Neural cell (in vitro differentiated cells): ENCODE measurements around the gene HEPHL1. TPM values are rescaled to one million over a fixed set of nuclear protein-coding genes. Genes with fewer than 3 reads are reported as not detected.

Source experiments
- H2AFZ ChIP-seq: fragments of 200-600, 300-800 bp; sonication (generic), shearing (Covaris generic); 2 replicates; pipeline ENCODE4 v1.6.0; 2014; ENCODE audit warnings: low read depth, mild to moderate bottlenecking, antibody characterized with exemption, low read length, moderate library complexity
- H3F3A ChIP-seq: fragments of 200-600 bp; shearing (Covaris generic); 2 replicates; pipeline ENCODE4 v1.6.1; 2016; ENCODE audit warnings: mild to moderate bottlenecking, moderate library complexity, mixed read lengths, antibody characterized with exemption, low read length; ENCODE audit not compliant: insufficient read depth, poor library complexity, severe bottlenecking
- H3K27ac ChIP-seq: fragments of 200-600, 300-800 bp; sonication (generic), shearing (Covaris generic); 2 replicates; pipeline ENCODE4 v1.5.1; 2014; ENCODE audit warnings: mild to moderate bottlenecking, low read length, moderate library complexity
- H3K27me3 ChIP-seq: fragments of 300-800, 200-600 bp; sonication (generic), shearing (Covaris generic); 2 replicates; pipeline ENCODE4 v1.6.0; 2014; ENCODE audit warnings: mild to moderate bottlenecking, low read depth, low read length, moderate library complexity; ENCODE audit not compliant: insufficient read depth
- H3K36me3 ChIP-seq: fragments of 300-800, 200-600 bp; sonication (generic), shearing (Covaris generic); 2 replicates; pipeline ENCODE4 v1.5.1; 2014; ENCODE audit warnings: mild to moderate bottlenecking, antibody characterized with exemption, low read length, moderate library complexity; ENCODE audit not compliant: insufficient read depth
- H3K4me2 ChIP-seq: fragments of 300-800, 200-600 bp; sonication (generic), shearing (Covaris generic); 2 replicates; pipeline ENCODE4 v1.6.0; 2014; ENCODE audit warnings: mild to moderate bottlenecking, low read length
- H3K4me3 ChIP-seq: fragments of 300-800, 200-600 bp; sonication (generic), shearing (Covaris generic); 2 replicates; pipeline ENCODE4 v1.5.1; 2014; ENCODE audit warnings: mild to moderate bottlenecking, low read length, moderate library complexity
- H3K79me2 ChIP-seq: fragments of 200-600 bp; shearing (Covaris generic); replicated peaks from 2 replicates; pipeline ENCODE4 v1.6.0; 2014; ENCODE audit warnings: mild to moderate bottlenecking, low read length, moderate library complexity; ENCODE audit not compliant: insufficient read depth
- H3K9ac ChIP-seq: fragments of 300-800, 200-600 bp; sonication (generic), shearing (Covaris generic); 2 replicates; pipeline ENCODE4 v1.6.1; 2016; ENCODE audit warnings: mild to moderate bottlenecking, low read length, mixed read lengths
- H3K9me2 ChIP-seq: fragments of 200-600 bp; shearing (Covaris generic); 2 replicates; pipeline ENCODE4 v1.6.1; 2016; ENCODE audit warnings: mild to moderate bottlenecking, low read length, mixed read lengths; ENCODE audit not compliant: insufficient read depth
- H3K9me3 ChIP-seq: fragments of 200-600, 300-800 bp; sonication (generic), shearing (Covaris generic); 2 replicates; pipeline ENCODE4 v1.6.1; 2016; ENCODE audit warnings: mild to moderate bottlenecking, mixed run types, low read length, moderate library complexity, mixed read lengths
- H4K20me1 ChIP-seq: fragments of 200-600 bp; shearing (Covaris generic); 2 replicates; pipeline ENCODE4 v1.6.1; 2016; ENCODE audit warnings: mild to moderate bottlenecking, mixed run types; ENCODE audit not compliant: insufficient read depth
- CTCF ChIP-seq: fragments of 450-650 bp; IDR thresholded peaks from 2 replicates; pipeline ENCODE4 v1.5.1; 2014; ENCODE audit warnings: antibody characterized with exemption, mild to moderate bottlenecking, moderate library complexity; ENCODE audit not compliant: poor library complexity, severe bottlenecking
- EP300 ChIP-seq: fragments of 450-650 bp; conservative IDR thresholded peaks from 2 replicates; pipeline ENCODE4 v1.6.1; 2014; ENCODE audit warnings: antibody characterized with exemption, mild to moderate bottlenecking, moderate library complexity; ENCODE audit not compliant: poor library complexity, severe bottlenecking
- EZH2 ChIP-seq: fragments of 200-600, 300-800 bp; shearing (Covaris generic), sonication (generic); IDR thresholded peaks from 2 replicates; pipeline ENCODE4 v1.6.1; 2014; ENCODE audit warnings: antibody characterized with exemption, low read length, borderline replicate concordance, mild to moderate bottlenecking; ENCODE audit not compliant: insufficient read depth, poor library complexity, severe bottlenecking
- MXI1 ChIP-seq: fragments of 450-650 bp; conservative IDR thresholded peaks from 2 replicates; pipeline ENCODE4 v1.6.1; 2014; ENCODE audit warnings: antibody characterized with exemption, mild to moderate bottlenecking; ENCODE audit not compliant: poor library complexity, severe bottlenecking
- POLR2AphosphoS5 ChIP-seq: IDR thresholded peaks from 2 replicates; pipeline ENCODE4 v1.6.1; 2012
- RAD21 ChIP-seq: fragments of 450-650 bp; conservative IDR thresholded peaks from 2 replicates; pipeline ENCODE4 v1.6.1; 2014; ENCODE audit warnings: antibody characterized with exemption, mild to moderate bottlenecking, moderate library complexity
- SMC3 ChIP-seq: fragments of 450-650 bp; conservative IDR thresholded peaks from 2 replicates; pipeline ENCODE4 v1.6.1; 2014; ENCODE audit warnings: antibody characterized with exemption, mild to moderate bottlenecking, moderate library complexity; ENCODE audit not compliant: poor library complexity
- TAF1 ChIP-seq: IDR thresholded peaks from 2 replicates; pipeline ENCODE4 v1.6.1; 2012; ENCODE audit warnings: low read depth
- polyA plus RNA-seq: library from polyadenylated mRNA; depleted of rRNA; stranded (reverse); fragments of >200 nt; gene quantifications from 2 replicates; pipeline ENCODE4 v1.2.3, GENCODE V29; 2014
- TF ChIP-seq, protein P1 (sequence below): IDR thresholded peaks from 2 replicates; pipeline ENCODE4 v1.6.1; 2012; ENCODE audit warnings: borderline replicate concordance

The HEPHL1 gene
- polyA plus RNA-seq, 1 donor from 2014 or later: not detected

DNA sequence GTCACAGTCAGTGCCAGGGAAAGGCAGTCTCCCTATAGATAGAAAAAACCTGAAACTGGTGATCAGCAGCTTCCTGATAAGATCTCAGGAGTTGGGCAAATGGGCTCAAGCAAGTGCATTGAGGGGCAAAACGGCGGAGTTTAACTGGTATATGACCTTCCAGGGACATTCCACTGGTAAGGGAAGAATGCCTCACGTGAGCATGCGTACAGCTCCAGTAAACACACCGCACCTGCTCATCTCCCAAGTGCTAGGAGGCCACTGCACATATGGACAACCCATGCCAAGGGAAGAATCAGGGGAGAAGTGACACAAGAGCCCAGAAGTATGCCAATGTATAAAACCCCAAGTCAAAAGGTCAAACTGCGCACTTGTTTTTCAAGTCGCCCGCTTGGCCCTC, 11.6 kb downstream of the HEPHL1 start:
- Histone ChIP-seq H3K4me3 (no peak overlapping the region), H3K79me2 (no peaks in the 10 kb centered on the region), H3K9ac (no peak overlapping the region), H3K36me3 (no peaks in the 10 kb centered on the region), H3K27ac (no peak overlapping the region), H2AFZ (no peak overlapping the region), H3K9me2 (no peaks in the 10 kb centered on the region), H3K27me3 (no peaks in the 10 kb centered on the region), H3K9me3 (no peaks in the 10 kb centered on the region), H3K4me2 (no peak overlapping the region), H3F3A (no peaks in the 10 kb centered on the region), H4K20me1 (no peaks in the 10 kb centered on the region)
- no peak for TF ChIP-seq SMC3
- TF ChIP-seq POLR2AphosphoS5: no peak
- TF ChIP-seq EZH2: no peak
- TF ChIP-seq RAD21: no peak
- no peak for TF ChIP-seq CTCF
- no peak for TF ChIP-seq EP300
- TF ChIP-seq, protein P1, sequence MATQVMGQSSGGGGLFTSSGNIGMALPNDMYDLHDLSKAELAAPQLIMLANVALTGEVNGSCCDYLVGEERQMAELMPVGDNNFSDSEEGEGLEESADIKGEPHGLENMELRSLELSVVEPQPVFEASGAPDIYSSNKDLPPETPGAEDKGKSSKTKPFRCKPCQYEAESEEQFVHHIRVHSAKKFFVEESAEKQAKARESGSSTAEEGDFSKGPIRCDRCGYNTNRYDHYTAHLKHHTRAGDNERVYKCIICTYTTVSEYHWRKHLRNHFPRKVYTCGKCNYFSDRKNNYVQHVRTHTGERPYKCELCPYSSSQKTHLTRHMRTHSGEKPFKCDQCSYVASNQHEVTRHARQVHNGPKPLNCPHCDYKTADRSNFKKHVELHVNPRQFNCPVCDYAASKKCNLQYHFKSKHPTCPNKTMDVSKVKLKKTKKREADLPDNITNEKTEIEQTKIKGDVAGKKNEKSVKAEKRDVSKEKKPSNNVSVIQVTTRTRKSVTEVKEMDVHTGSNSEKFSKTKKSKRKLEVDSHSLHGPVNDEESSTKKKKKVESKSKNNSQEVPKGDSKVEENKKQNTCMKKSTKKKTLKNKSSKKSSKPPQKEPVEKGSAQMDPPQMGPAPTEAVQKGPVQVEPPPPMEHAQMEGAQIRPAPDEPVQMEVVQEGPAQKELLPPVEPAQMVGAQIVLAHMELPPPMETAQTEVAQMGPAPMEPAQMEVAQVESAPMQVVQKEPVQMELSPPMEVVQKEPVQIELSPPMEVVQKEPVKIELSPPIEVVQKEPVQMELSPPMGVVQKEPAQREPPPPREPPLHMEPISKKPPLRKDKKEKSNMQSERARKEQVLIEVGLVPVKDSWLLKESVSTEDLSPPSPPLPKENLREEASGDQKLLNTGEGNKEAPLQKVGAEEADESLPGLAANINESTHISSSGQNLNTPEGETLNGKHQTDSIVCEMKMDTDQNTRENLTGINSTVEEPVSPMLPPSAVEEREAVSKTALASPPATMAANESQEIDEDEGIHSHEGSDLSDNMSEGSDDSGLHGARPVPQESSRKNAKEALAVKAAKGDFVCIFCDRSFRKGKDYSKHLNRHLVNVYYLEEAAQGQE: no peak
- TF ChIP-seq MXI1: no peak
- TF ChIP-seq TAF1: no peak

GRCh38 chr11:94034207-94034606, 13.1 kb downstream of the HEPHL1 start:
- Histone ChIP-seq H3K9ac (no peak overlapping the region), H3K36me3 (no peaks in the 10 kb centered on the region), H2AFZ (no peak overlapping the region), H3K4me3 (no peak overlapping the region), H3K4me2 (no peak overlapping the region), H4K20me1 (no peaks in the 10 kb centered on the region), H3K79me2 (no peaks in the 10 kb centered on the region), H3F3A (no peaks in the 10 kb centered on the region), H3K27ac (no peak overlapping the region), H3K9me2 (no peaks in the 10 kb centered on the region), H3K9me3 (no peaks in the 10 kb centered on the region), H3K27me3 (no peaks in the 10 kb centered on the region)
- TF ChIP-seq SMC3: no peak
- no peak for TF ChIP-seq TAF1
- no peak for TF ChIP-seq POLR2AphosphoS5
- no peak for TF ChIP-seq RAD21
- no peak for TF ChIP-seq CTCF
- no peak for TF ChIP-seq EZH2
- no peak for TF ChIP-seq EP300
- TF ChIP-seq, protein P1: no peak
- TF ChIP-seq MXI1: no peak
